ENCODE data around the gene ABL1. TPM values are rescaled to one million over a fixed set of nuclear protein-coding genes. Genes with fewer than 3 reads are reported as not detected.
A peak's percentile ranks its signal among the peaks of the same experiment; 100 is the strongest.

Gene ABL1
- total RNA-seq, 4 donors from 2014 or later, result 90.9 to 151 (median 133) TPM

- Histone ChIP-seq H3K27ac (replicated peaks in 1 of 4) (peak overlapping the region in 3 of 4 donors; percentile 35 to 52 (median 52)), H3K4me1 (peaks cover 0 to 14% (median 8%) of the 10 kb centered on the region in 4 donors), H3K4me3 (peak overlapping the region; percentile 17 to 45 (median 35)), H3K9me3 (no peaks in the 10 kb centered on the region), H3K27me3 (peaks cover 0 to 6% (median 0%) of the 10 kb centered on the region in 4 donors), H3K36me3 (no peaks in the 10 kb centered on the region)
- WGBS, result 58% methylated on average over 23 of the region's 38 CpGs
- intact Hi-C loops (cut with DNase I), result no loop called here
- TF ChIP-seq POLR2A (IDR thresholded peaks at IDR 0.05; ENCODE audit: low read depth), result no peak
- TF ChIP-seq POLR2AphosphoS5 (IDR thresholded peaks at IDR 0.05), result peak in 1 of 2 donors; percentile 38
- TF ChIP-seq, protein P1, sequence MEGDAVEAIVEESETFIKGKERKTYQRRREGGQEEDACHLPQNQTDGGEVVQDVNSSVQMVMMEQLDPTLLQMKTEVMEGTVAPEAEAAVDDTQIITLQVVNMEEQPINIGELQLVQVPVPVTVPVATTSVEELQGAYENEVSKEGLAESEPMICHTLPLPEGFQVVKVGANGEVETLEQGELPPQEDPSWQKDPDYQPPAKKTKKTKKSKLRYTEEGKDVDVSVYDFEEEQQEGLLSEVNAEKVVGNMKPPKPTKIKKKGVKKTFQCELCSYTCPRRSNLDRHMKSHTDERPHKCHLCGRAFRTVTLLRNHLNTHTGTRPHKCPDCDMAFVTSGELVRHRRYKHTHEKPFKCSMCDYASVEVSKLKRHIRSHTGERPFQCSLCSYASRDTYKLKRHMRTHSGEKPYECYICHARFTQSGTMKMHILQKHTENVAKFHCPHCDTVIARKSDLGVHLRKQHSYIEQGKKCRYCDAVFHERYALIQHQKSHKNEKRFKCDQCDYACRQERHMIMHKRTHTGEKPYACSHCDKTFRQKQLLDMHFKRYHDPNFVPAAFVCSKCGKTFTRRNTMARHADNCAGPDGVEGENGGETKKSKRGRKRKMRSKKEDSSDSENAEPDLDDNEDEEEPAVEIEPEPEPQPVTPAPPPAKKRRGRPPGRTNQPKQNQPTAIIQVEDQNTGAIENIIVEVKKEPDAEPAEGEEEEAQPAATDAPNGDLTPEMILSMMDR (IDR thresholded peaks at IDR 0.05), result no peak
- TF ChIP-seq EP300 (IDR thresholded peaks at IDR 0.05), result no peak
- no peak for DNase-seq (ENCODE audit: extremely low spot score)
Observed at GRCh38 chr9:130912932-130913598, 78.0 kb downstream of the ABL1 start.

GRCh38 chr9:130913599-130914416 lies 78.8 kb downstream of the ABL1 start:
- no peaks in the 10 kb centered on the region for H3K36me3 ChIP-seq
- peak overlapping the region in 1 of 4 donors; percentile 52 for H3K27ac ChIP-seq (replicated peaks in 1 of 4)
- TF ChIP-seq POLR2AphosphoS5 (IDR thresholded peaks at IDR 0.05) (no peak), POLR2A (IDR thresholded peaks at IDR 0.05; ENCODE audit: low read depth) (no peak)
- WGBS, result 67% methylated on average over 22 of the region's 23 CpGs
- peak overlapping the region; percentile 17 to 45 (median 35) for H3K4me3 ChIP-seq
- intact Hi-C loops (cut with DNase I), result no loop called here
- no peak for DNase-seq (ENCODE audit: extremely low spot score)
- H3K4me1 ChIP-seq, result peaks cover 0 to 14% (median 11%) of the 10 kb centered on the region in 4 donors
- peaks cover 0 to 6% (median 0%) of the 10 kb centered on the region in 4 donors for H3K27me3 ChIP-seq
- H3K9me3 ChIP-seq, result no peaks in the 10 kb centered on the region

GRCh38 chr9:130914417-130915095 lies 79.5 kb downstream of the ABL1 start:
- no peaks in the 10 kb centered on the region for H3K36me3 ChIP-seq
- peaks cover 0 to 14% (median 0%) of the 10 kb centered on the region in 4 donors for H3K27me3 ChIP-seq
- intact Hi-C loops (cut with DNase I), result no loop called here
- WGBS, result 84% methylated on average over 23 of the region's 24 CpGs
- no peaks in the 10 kb centered on the region for H3K9me3 ChIP-seq
- no peak overlapping the region for H3K27ac ChIP-seq (replicated peaks in 1 of 4)
- DNase-seq (ENCODE audit: extremely low spot score), result no peak
- no peak overlapping the region for H3K4me3 ChIP-seq
- TF ChIP-seq EP300 (IDR thresholded peaks at IDR 0.05) (no peak), POLR2AphosphoS5 (IDR thresholded peaks at IDR 0.05) (no peak), POLR2A (IDR thresholded peaks at IDR 0.05; ENCODE audit: low read depth) (no peak)
- TF ChIP-seq, protein P1 (IDR thresholded peaks at IDR 0.05), result no peak
- peaks cover 0 to 17% (median 11%) of the 10 kb centered on the region in 4 donors for H3K4me1 ChIP-seq

GRCh38 chr9:130915096-130915447 lies 80.0 kb downstream of the ABL1 start:
- TF ChIP-seq POLR2AphosphoS5 (IDR thresholded peaks at IDR 0.05), result no peak
- TF ChIP-seq, protein P1 (IDR thresholded peaks at IDR 0.05), result no peak
- TF ChIP-seq POLR2A (IDR thresholded peaks at IDR 0.05; ENCODE audit: low read depth), result no peak
- no peak for TF ChIP-seq EP300 (IDR thresholded peaks at IDR 0.05)
- 97% methylated on average over 7 of the region's 8 CpGs for WGBS
- Histone ChIP-seq H3K27me3 (peaks cover 0 to 19% (median 0%) of the 10 kb centered on the region in 4 donors), H3K9me3 (no peaks in the 10 kb centered on the region), H3K4me1 (peaks cover 0 to 17% (median 11%) of the 10 kb centered on the region in 4 donors), H3K36me3 (no peaks in the 10 kb centered on the region), H3K4me3 (no peak overlapping the region), H3K27ac (replicated peaks in 1 of 4) (no peak overlapping the region)
- DNase-seq (ENCODE audit: extremely low spot score), result no peak
- intact Hi-C loops (cut with DNase I), result no loop called here
